Measurements from ENCODE around the gene PSMB7.

The PSMB7 gene

DNA sequence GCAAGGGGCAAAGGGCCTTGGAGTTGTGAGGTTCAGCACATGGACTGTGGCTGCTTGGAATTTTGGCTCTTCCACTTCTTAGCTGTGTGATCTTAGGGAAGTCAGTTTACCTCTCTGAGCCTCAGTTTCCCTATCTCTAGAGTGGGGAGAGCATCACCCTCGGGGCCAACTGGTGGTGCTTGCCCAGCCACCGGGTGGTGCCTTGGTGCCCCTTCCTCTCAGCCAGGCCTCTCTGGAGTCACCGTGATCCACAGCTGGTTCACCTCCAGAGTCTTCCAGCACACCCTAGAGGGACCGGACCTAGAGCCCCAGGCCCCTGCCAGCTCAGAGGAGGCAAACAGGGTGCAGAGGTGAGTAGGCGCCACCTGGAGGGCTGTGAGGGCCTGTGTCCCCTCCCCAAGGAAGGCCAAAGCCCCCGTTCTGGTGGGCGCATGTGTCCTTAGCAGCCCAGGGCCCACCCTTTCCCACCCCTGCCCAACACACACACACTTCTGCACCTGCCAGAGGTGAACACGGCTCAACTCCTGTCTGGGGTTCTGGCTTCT is 42.7 kb upstream of the PSMB7 start:
- TF ChIP-seq EZH2 (optimal IDR thresholded peaks at IDR 0.05; ENCODE audit: low read depth, low read length) (no peak), EZH2phosphoT487 (IDR thresholded peaks at IDR 0.05; ENCODE audit: low read length) (no peak)
- TF ChIP-seq, protein P1, sequence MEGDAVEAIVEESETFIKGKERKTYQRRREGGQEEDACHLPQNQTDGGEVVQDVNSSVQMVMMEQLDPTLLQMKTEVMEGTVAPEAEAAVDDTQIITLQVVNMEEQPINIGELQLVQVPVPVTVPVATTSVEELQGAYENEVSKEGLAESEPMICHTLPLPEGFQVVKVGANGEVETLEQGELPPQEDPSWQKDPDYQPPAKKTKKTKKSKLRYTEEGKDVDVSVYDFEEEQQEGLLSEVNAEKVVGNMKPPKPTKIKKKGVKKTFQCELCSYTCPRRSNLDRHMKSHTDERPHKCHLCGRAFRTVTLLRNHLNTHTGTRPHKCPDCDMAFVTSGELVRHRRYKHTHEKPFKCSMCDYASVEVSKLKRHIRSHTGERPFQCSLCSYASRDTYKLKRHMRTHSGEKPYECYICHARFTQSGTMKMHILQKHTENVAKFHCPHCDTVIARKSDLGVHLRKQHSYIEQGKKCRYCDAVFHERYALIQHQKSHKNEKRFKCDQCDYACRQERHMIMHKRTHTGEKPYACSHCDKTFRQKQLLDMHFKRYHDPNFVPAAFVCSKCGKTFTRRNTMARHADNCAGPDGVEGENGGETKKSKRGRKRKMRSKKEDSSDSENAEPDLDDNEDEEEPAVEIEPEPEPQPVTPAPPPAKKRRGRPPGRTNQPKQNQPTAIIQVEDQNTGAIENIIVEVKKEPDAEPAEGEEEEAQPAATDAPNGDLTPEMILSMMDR (IDR thresholded peaks at IDR 0.05; ENCODE audit: low read length): no peak
- no peaks in the 10 kb centered on the region for H3K9me2 ChIP-seq (replicated peaks; ENCODE audit: insufficient read depth, low read length)
- H3K9ac ChIP-seq (ENCODE audit: low read length): no peak overlapping the region
- no peaks in the 10 kb centered on the region for H3K79me2 ChIP-seq (ENCODE audit: low read length)
- no peaks in the 10 kb centered on the region for H4K20me1 ChIP-seq (ENCODE audit: insufficient read depth, low read length)
- no peak for DNase-seq
- H3K9me3 ChIP-seq (replicated peaks; ENCODE audit: insufficient read depth, low read length): no peaks in the 10 kb centered on the region
- no peak overlapping the region for H3K4me2 ChIP-seq (ENCODE audit: low read depth, low read length)
- no peak overlapping the region for H3K4me3 ChIP-seq (ENCODE audit: low read length)
- H3K27ac ChIP-seq (ENCODE audit: low read length): no peak overlapping the region
- no peak overlapping the region for H2AFZ ChIP-seq (ENCODE audit: low read length)
- H3F3A ChIP-seq (ENCODE audit: insufficient read depth, low read length): no peaks in the 10 kb centered on the region
- no peaks in the 10 kb centered on the region; the same call in 1 of the 2 replicates for H3K27me3 ChIP-seq (replicated peaks; ENCODE audit: insufficient read depth, low read length)
- H3K4me1 ChIP-seq (ENCODE audit: low read length): no peaks in the 10 kb centered on the region
- H3K36me3 ChIP-seq (replicated peaks; ENCODE audit: insufficient read depth, low read length): no peaks in the 10 kb centered on the region

GRCh38 chr9:124457079-124457886 is 42.0 kb upstream of the PSMB7 start:
- Histone ChIP-seq H3K27me3 (replicated peaks; ENCODE audit: insufficient read depth, low read length) (peaks cover 4% of the 10 kb centered on the region; the same call in 1 of the 2 replicates), H3F3A (ENCODE audit: insufficient read depth, low read length) (no peaks in the 10 kb centered on the region), H3K79me2 (ENCODE audit: low read length) (no peaks in the 10 kb centered on the region), H3K4me3 (ENCODE audit: low read length) (no peak overlapping the region), H3K9ac (ENCODE audit: low read length) (no peak overlapping the region), H3K4me1 (ENCODE audit: low read length) (no peaks in the 10 kb centered on the region), H3K4me2 (ENCODE audit: low read depth, low read length) (no peak overlapping the region), H3K36me3 (replicated peaks; ENCODE audit: insufficient read depth, low read length) (no peaks in the 10 kb centered on the region), H3K9me3 (replicated peaks; ENCODE audit: insufficient read depth, low read length) (no peaks in the 10 kb centered on the region), H2AFZ (ENCODE audit: low read length) (no peak overlapping the region), H3K27ac (ENCODE audit: low read length) (no peak overlapping the region), H4K20me1 (ENCODE audit: insufficient read depth, low read length) (no peaks in the 10 kb centered on the region), H3K9me2 (replicated peaks; ENCODE audit: insufficient read depth, low read length) (no peaks in the 10 kb centered on the region)
- TF ChIP-seq, protein P1 (IDR thresholded peaks at IDR 0.05; ENCODE audit: low read length): no peak
- TF ChIP-seq EZH2 (optimal IDR thresholded peaks at IDR 0.05; ENCODE audit: low read depth, low read length) (no peak), EZH2phosphoT487 (IDR thresholded peaks at IDR 0.05; ENCODE audit: low read length) (no peak)
- no peak for DNase-seq

DNA sequence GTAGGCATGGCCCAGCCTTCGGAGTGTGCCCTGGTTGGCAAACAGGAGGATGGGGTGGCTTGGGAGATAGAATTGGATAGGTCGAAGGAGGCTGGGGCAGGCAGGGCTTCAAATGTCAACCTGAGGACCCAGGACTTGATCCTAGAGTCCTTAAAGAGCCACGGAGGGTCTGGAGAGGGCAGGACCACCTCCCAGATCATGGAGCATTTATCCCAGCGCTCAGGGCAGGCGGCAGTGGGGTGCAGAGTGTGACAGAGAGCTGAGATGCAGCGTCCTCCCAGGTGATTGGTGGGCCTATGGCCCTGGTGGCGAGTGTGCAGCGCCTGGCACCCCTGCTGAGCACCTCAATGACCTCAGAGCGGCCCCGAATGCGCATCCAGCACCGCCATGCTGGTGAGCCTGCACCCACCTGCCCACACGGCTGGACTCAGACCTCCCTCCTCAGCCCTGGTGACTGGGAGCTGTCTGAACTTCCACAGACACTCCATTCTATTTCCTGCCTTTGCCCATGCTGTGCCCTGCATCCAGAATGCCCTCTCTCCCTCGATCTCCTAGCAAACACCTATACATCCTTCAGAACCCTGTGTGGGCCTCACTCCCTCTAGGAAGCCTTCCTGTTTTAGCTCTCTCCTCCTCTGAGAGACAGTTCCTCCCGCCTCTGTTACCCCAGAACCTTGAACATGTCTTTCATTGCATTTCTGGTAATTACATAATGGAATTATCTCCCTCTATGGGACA is 41.3 kb upstream of the PSMB7 start:
- no peak overlapping the region for H2AFZ ChIP-seq (ENCODE audit: low read length)
- TF ChIP-seq EZH2 (optimal IDR thresholded peaks at IDR 0.05; ENCODE audit: low read depth, low read length) (no peak), EZH2phosphoT487 (IDR thresholded peaks at IDR 0.05; ENCODE audit: low read length) (no peak)
- TF ChIP-seq, protein P1 (IDR thresholded peaks at IDR 0.05; ENCODE audit: low read length): no peak

More for the DNA sequence above, 41.3 kb upstream of the PSMB7 start:
- Histone ChIP-seq H3K27me3 (replicated peaks; ENCODE audit: insufficient read depth, low read length) (peaks cover 9% of the 10 kb centered on the region), H3K9me2 (replicated peaks; ENCODE audit: insufficient read depth, low read length) (no peaks in the 10 kb centered on the region), H4K20me1 (ENCODE audit: insufficient read depth, low read length) (no peaks in the 10 kb centered on the region), H3K27ac (ENCODE audit: low read length) (no peak overlapping the region), H3K9me3 (replicated peaks; ENCODE audit: insufficient read depth, low read length) (no peaks in the 10 kb centered on the region), H3K4me2 (ENCODE audit: low read depth, low read length) (no peak overlapping the region), H3K9ac (ENCODE audit: low read length) (no peak overlapping the region), H3F3A (ENCODE audit: insufficient read depth, low read length) (no peaks in the 10 kb centered on the region), H3K79me2 (ENCODE audit: low read length) (no peaks in the 10 kb centered on the region), H3K4me1 (ENCODE audit: low read length) (no peaks in the 10 kb centered on the region), H3K36me3 (replicated peaks; ENCODE audit: insufficient read depth, low read length) (no peaks in the 10 kb centered on the region), H3K4me3 (ENCODE audit: low read length) (no peak overlapping the region)
- no peak for DNase-seq

Measured in MM.1S (cell line).